ENCODE results near the gene EDEM1.

Gene EDEM1

GRCh38 chr3:5198986-5199731 lies 11.7 kb downstream of the EDEM1 start:
- no peak for DNase-seq (ENCODE audit: low read depth)

DNA sequence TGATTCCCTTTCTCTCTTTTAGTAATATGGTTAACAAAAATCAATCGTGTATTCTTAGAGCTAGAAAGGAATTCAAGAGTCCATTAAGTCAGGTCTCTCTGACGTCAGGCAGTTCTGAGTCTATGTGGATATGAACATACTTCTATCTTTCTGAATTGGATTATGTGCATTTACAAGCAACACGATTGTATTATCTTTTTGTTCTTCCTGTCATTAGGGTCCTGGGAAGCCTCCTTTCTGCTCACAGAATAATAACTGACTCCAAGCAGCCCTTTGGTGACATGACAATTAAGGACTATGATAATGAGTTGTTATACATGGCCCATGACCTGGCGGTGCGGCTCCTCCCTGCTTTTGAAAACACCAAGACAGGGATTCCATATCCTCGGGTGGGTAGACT lies 14.0 kb downstream of the EDEM1 start:
- DNase-seq (ENCODE audit: low read depth) = no peak

DNA sequence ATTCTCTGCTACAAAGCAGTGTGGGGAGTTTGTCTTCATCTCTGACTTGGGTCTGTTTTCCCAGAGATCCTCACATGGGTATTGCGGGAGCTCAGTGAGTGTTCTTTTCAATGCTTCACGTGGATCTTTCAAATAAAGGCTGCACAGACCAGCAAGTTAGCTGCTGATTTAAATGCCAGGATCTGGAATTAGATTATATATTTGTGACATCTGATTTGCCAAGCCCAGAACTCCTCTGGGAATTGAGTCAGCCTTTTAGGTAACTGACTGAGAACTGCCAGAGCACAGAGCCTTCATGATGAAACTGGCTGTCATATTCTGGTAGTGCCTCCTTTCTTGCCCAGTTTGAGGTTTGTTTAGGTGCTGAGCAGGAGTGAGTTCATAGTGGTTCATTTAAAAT lies 14.7 kb downstream of the EDEM1 start:
- DNase-seq (ENCODE audit: low read depth) = no peak

- DNase-seq (ENCODE audit: low read depth) = no peak
Observed at GRCh38 chr3:5205165-5205941, 17.8 kb downstream of the EDEM1 start.

DNA sequence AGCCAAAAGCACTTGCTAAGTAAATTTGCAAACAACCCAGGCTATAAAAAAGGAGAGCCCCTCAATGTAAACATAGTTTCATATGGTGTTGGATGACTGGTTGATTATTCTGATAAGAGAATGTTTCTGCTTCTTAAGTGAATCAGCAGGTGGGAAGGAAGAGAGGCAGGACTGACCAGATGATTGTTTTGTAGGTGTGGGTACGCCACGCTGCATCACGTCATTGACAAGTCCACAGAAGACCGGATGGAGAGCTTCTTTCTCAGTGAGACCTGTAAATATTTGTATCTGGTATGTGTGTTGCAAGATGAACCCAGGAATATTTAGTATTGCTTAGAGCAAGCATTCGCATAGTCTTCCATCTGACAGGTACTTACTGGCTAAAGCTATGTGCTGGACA lies 23.4 kb downstream of the EDEM1 start:
- DNase-seq (ENCODE audit: low read depth) = no peak

GRCh38 chr3:5212628-5213573 lies 25.4 kb downstream of the EDEM1 start:
- DNase-seq (ENCODE audit: low read depth) = no peak

GRCh38 chr3:5213574-5213966 lies 26.1 kb downstream of the EDEM1 start:
- no peak for DNase-seq (ENCODE audit: low read depth)

- DNase-seq (ENCODE audit: low read depth) = no peak
Observed at GRCh38 chr3:5214352-5214751, 26.8 kb downstream of the EDEM1 start.

DNA sequence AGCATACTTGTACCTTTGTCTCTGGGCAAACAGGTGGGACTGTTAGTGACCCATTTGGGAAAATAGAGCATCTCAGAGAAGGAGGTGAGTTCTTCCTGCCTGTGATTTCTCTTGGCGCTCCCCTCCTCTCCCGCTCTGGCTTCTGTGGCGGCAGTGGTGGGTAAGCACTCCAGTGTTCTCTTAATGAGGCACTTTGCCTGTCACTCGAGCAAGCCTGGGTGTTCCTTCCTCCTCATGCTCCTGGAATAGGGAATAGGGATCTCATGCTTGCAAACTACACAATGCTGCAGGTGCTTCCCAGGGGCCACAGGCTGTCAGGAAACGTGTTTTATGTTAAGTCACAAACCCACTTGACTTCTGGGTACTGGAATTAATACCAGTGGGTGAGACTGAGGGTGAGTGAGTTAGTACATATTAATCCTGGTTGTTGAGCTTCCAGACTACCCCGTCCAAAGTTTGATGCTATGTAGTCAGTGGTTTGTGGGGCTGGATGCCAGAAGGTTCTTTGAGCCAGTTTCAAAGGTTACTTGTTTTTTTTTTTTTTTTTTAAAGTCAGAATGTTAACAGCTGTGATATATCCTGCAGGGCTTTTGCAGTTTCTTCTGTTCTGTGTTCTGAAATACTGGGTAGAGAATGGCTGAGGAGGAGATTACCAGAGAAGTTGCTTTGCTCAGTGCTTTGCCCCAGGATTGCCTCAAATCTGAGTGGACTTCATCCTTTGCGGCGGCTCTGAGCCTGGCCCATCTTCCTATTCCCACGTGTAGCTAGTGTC lies 30.5 kb downstream of the EDEM1 start:
- no peak for DNase-seq (ENCODE audit: low read depth)

GRCh38 chr3:5218815-5219214 lies 31.3 kb downstream of the EDEM1 start:
- DNase-seq (ENCODE audit: low read depth) = no peak

DNA sequence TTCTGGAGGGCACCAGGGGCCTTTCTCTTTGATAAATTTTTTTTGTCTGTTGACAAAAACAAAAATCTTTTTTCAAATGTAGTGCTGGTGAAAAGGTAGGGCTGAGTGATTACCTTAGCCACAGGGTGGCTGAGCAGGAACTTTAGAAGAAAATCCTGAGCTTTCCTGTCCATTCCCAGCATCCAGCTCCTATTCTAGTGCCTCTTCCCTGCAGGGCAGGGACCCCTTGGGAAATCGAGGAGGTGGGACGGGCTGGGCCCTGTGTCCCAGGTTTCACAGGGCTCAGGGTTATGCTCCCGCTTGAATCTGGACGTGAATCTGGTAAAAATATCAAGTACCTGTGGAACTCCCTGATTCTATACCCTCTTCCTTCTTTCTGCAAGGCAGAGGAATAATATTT lies 31.7 kb downstream of the EDEM1 start:
- DNase-seq (ENCODE audit: low read depth) = no peak

DNA sequence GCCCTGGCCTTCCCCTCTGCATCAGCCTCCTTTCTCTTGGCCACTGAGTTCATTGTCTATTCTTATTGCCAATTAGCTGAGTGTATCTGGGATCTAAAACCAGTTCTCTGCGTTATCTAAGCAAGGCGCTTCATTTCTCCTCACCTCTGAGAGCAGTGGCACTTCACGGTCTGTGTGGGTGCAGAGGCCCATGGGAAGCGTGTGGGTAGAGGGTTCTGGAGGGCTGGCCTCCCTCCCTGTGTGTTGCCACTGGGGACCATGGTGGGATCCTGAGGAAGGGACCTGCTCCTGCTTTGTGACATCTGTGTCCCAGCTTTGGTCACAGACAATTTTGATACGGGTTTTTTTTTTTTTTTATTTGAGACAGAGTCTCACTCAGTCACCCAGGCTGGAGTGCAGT lies 32.7 kb downstream of the EDEM1 start:
- DNase-seq (ENCODE audit: low read depth) = no peak

DNA sequence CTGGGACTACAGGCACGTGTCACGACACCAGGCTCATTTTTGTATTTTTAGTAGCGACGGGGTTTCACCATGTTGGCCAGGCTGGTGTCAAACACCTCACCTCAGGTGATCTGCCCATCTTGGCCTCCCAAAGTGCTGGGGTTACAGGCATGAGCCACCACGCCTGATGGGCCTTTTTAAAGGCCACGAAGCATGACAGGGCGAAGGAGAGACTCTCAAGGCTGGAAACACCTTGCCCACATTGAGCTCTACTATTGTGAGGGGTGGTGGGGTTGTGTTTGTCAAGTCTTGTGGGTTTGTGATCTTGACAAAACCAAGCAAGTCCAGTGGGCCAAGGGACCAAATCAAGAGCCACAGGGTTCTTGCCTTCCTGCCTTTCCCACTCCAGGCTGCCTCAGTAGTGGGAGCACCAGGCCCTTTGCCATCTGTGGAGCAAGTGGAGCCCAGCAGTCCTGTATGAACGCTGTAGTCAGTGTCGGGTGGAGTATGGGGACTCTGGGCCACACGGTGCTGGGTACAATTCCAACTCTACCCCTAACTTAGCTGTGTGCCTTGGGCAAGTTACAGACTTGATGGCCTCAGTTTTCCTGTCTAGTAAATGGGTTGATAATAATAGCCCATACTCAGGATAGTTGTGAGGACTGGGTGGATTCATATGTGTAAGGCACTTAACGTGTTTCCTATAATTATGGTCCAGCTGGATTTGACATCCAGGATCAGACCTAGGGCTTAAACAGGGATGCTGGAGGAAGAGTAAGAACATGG lies 33.3 kb downstream of the EDEM1 start:
- no peak for DNase-seq (ENCODE audit: low read depth)

- no peak for DNase-seq (ENCODE audit: low read depth)
Observed at GRCh38 chr3:5221701-5222100, 34.2 kb downstream of the EDEM1 start.

DNA sequence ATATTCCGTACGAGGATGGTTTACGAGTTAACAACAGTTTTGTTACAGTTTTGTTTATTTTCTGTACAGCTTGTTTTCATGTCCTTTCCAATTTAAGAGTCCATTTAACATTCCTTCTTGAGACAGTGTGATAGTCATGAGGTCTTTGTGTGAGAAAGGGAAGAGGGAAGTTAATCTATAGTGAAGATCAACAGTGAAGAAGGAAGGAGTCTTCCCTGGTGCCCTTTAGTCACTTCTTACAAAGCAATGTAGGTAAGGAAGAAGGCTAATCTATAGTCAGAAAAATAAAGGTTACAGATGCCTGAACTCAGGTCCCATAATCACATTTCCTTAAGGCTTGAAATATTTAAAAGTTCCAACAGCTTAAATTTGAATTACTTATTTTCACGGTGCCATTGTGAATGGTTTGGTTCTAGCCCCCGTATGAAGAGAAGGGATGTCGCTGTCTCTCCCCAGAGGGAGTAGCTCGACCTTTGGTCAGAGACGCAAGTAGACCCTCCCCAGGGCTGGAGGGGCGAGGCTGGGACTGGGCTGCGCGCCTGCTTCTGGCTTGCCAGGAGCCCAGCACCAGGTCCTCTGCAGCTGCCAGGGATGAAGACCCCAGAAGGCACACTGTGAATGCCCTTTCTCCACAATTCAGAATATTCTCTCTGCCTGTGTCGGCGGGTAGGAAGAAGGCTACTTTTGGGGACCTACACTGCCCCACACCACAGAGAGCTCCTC lies 34.9 kb downstream of the EDEM1 start:
- no peak for DNase-seq (ENCODE audit: low read depth)

- no peak for DNase-seq (ENCODE audit: low read depth)
Observed at GRCh38 chr3:5226783-5227182, 39.3 kb downstream of the EDEM1 start.

- DNase-seq (ENCODE audit: low read depth) = no peak
Observed at GRCh38 chr3:5227812-5228211, 40.3 kb downstream of the EDEM1 start.

- DNase-seq (ENCODE audit: low read depth) = no peak
Observed at GRCh38 chr3:5229414-5229813, 41.9 kb downstream of the EDEM1 start.

DNA sequence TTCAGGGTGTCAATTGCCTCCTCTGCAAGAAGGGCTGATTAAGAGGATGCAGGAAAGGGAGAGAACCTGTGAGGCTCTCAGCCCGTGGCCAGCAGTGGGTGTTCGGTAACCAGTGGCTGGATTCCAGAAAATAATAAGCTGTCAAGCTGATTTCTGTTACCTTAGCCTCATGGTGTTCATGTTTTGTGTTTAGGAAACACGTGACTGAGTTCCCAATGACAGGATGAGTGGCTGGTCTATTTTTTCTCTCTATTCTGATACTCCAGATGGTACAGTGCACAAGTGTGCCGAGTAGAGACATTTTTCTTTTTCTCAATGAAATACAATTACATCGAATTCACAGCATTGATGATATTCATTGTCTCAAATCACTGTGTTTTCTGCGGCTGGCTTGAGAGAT lies 43.6 kb downstream of the EDEM1 start:
- DNase-seq (ENCODE audit: low read depth) = no peak

- no peak for DNase-seq (ENCODE audit: low read depth)
Observed at GRCh38 chr3:5231487-5231886, 44.0 kb downstream of the EDEM1 start.

Measured in activated gamma-delta T cell treated with anti-CD3 and anti-CD28 coated beads, Interleukin-2, amount 50 U/mL, for 16 hours (primary cell).